Fibroblast of lung (primary cell): ENCODE data around the gene LCN10.

ENCODE experiments used
- EZH2 ChIP-seq: IDR thresholded peaks from 2 replicates; pipeline ENCODE4 v1.5.1; 2012; ENCODE audit warnings: low read length, control low read depth, mild to moderate bottlenecking; ENCODE audit errors: missing control alignments
- TF ChIP-seq, protein P1 (sequence below), 2 donors: IDR thresholded peaks in 1 of 2; conservative IDR thresholded peaks in 1 of 2; 1 replicate in 1 of 2; 2 replicates in 1 of 2; pipeline ENCODE4 v1.5.1; 2011 to 2012; ENCODE audit warnings: low read length in 2 of 2, control low read depth in 1 of 2, inconsistent platforms in 1 of 2, low read depth in 1 of 2, mild to moderate bottlenecking in 1 of 2

DNA sequence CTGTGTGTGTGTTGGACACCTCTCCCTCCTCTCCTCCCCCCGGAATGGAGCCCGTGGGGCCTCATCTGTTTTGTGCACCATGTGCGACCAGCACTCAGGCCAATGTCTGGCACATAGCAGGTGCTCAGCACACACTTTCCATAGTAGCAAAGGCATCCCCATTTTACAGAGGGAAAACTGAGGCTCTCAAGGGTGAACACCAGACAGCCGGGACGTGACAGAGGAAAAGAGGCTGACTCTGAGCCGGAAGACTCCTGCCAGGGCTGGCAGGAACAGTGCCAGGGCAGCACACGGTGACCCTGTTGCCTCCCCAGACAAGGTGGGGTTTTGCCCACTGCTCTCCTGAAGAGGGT lies 53.7 kb downstream of the LCN10 start:
- TF ChIP-seq, protein P1, sequence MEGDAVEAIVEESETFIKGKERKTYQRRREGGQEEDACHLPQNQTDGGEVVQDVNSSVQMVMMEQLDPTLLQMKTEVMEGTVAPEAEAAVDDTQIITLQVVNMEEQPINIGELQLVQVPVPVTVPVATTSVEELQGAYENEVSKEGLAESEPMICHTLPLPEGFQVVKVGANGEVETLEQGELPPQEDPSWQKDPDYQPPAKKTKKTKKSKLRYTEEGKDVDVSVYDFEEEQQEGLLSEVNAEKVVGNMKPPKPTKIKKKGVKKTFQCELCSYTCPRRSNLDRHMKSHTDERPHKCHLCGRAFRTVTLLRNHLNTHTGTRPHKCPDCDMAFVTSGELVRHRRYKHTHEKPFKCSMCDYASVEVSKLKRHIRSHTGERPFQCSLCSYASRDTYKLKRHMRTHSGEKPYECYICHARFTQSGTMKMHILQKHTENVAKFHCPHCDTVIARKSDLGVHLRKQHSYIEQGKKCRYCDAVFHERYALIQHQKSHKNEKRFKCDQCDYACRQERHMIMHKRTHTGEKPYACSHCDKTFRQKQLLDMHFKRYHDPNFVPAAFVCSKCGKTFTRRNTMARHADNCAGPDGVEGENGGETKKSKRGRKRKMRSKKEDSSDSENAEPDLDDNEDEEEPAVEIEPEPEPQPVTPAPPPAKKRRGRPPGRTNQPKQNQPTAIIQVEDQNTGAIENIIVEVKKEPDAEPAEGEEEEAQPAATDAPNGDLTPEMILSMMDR (conservative IDR thresholded peaks at IDR 0.05 in 1 of 2, IDR thresholded peaks at IDR 0.05 in 1 of 2; ENCODE audit: low read depth in 1 of 2, low read length in 2 of 2): no peak
- no peak for TF ChIP-seq EZH2
